ENCODE results near the gene TSHR.

GRCh38 chr14:80948291-80948690, 7.1 kb upstream of the TSHR start:
- TF ChIP-seq, protein P1, sequence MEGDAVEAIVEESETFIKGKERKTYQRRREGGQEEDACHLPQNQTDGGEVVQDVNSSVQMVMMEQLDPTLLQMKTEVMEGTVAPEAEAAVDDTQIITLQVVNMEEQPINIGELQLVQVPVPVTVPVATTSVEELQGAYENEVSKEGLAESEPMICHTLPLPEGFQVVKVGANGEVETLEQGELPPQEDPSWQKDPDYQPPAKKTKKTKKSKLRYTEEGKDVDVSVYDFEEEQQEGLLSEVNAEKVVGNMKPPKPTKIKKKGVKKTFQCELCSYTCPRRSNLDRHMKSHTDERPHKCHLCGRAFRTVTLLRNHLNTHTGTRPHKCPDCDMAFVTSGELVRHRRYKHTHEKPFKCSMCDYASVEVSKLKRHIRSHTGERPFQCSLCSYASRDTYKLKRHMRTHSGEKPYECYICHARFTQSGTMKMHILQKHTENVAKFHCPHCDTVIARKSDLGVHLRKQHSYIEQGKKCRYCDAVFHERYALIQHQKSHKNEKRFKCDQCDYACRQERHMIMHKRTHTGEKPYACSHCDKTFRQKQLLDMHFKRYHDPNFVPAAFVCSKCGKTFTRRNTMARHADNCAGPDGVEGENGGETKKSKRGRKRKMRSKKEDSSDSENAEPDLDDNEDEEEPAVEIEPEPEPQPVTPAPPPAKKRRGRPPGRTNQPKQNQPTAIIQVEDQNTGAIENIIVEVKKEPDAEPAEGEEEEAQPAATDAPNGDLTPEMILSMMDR (IDR thresholded peaks at IDR 0.05), result no peak
- TF ChIP-seq POLR2A (IDR thresholded peaks at IDR 0.05), result no peak
